ENCODE data around the gene URI1.
A peak's percentile ranks its signal among the peaks of the same experiment; 100 is the strongest.
"Not testable (repeated sequence)": the region's sequence is repeated elsewhere in the genome, so short reads cannot be mapped to it uniquely, and the experiment has no call there.

Gene URI1

DNA sequence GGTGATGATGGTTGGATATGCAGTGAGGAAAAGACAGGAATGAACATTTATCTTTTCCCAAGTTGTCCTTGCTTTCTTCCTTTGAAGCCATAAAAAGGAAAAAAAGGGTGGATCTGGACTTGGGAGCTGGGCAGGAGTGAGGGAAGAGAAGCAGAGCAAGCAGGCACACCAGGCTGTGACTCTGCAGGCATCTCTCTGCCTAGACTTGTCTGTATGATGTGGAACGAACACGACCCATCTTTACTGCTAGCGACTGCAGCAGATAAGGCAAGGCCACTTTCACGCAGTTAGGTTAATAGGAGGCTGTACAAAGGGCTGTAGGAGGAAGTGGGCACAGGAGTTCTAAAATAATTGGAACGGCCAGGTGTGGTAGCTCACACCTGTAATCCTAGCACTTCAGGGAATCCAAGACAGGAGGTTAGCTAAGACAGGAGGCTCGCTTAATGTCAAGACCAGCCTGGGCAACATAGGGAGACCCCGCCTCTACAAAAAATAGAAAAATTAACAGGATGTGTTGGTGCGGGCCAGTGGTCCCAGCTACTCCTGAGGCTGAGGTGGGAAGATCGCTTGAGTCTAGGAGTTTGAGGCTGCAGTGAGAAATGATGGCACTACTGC lies 961 bp upstream of the URI1 start:
- no peak for DNase-seq (ENCODE audit: low read depth in 1 of 2, low spot score in 1 of 2)

- DNase-seq (ENCODE audit: low read depth in 1 of 2, low spot score in 1 of 2), result peak; percentile 45 to 59
Observed at GRCh38 chr19:29942404-29943261, 594 bp downstream of the URI1 start.

DNA sequence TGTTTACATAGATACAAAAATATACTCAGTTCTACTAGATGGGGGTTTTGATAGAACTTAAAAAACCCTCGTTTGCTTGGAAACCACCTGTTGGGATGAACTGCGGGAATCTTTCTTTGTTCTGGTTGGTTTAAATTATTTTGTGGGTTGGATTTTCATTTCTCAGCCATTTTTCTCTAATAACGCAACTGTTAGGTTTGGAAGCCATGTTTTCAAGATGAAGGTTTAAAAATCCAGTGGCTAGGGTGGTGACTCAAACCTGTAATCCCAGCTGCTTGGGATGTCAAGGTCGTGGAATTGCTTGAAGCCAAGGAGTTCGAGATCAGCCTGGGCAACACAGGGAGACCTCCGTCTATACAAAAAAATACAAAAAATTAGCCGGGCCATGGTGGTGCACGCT lies 1.6 kb downstream of the URI1 start:
- no peak for DNase-seq (ENCODE audit: low read depth in 1 of 2, low spot score in 1 of 2)

GRCh38 chr19:29944390-29945012 lies 2.5 kb downstream of the URI1 start:
- no peak for DNase-seq (ENCODE audit: low read depth in 1 of 2, low spot score in 1 of 2)

DNA sequence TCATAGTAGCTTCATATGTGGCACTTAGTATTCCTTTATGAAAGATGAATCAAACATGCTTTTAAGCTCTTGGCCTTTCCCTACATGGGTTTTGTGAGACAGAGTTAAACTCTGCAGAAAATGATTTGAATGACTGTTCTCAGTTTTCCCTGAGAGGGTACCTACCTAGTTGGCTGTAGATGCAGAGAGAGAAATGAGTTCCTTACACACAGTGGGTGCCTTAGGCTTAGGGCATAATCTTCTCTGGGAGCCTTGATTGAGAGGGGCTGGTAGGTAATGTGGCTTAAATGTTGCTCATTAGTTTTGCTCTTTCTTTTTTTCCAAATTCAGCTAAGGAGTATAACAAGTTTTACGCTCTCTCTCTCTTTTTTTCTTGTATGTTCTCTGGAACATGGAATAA lies 3.0 kb downstream of the URI1 start:
- no peak for DNase-seq (ENCODE audit: low read depth in 1 of 2, low spot score in 1 of 2)

- no peak for DNase-seq (ENCODE audit: low read depth in 1 of 2, low spot score in 1 of 2)
Observed at GRCh38 chr19:29945433-29945832, 3.4 kb downstream of the URI1 start.

DNA sequence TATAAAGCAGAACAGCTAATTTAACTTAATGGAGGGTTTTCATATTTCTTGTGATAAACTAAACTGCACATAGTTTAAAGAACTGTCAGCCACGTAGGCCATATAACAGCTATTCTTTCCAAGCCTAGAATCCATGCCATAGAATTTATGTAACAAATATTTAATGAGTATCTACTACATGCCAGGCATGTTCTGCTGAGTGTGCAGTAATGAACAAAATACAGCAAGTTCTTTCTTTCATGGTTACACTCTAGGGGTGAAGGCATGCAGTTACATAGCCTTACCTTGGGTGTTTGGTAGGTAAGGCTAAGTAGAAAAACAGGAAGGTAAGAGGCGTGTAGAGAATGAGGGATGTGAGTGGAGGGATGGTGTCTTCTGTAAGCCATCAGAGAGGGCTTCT lies 4.6 kb downstream of the URI1 start:
- DNase-seq (ENCODE audit: low read depth in 1 of 2, low spot score in 1 of 2), result no peak

GRCh38 chr19:29947871-29948270 lies 5.8 kb downstream of the URI1 start:
- no peak for DNase-seq (ENCODE audit: low read depth in 1 of 2, low spot score in 1 of 2)

DNA sequence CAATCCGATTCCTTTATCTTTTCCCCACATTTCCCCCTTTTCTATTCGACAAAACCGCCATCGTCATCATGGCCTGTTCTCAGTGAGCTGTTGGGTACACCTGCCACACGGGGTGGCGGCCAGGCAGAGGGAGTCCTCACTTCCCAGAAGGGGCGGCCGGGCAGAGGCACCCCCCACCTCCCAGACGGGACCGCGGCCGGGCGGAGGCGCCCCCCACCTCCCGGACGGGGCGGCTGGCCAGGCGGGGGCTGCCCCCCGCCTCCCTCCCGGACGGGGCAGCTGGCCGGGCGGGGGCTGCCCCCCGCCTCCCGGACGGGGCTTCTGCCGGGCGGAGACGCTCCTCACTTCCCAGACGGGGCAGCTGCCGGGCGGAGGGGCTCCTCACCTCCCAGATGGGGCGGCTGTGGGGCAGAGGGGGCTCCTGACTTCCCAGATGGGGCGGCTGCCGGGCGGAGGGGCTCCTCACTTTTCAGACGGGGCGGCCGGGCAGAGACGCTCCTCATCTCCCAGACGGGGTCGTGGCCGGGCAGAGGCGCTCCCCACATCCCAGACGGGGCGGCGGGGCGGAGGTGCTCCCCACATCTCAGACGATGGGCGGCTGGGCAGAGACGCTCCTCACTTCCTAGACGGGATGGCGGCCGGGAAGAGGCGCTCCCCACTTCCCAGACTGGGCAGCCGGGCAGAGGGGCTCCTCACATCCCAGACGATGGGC lies 6.9 kb downstream of the URI1 start:
- not testable (repeated sequence) for DNase-seq (ENCODE audit: low read depth in 1 of 2, low spot score in 1 of 2)

DNA sequence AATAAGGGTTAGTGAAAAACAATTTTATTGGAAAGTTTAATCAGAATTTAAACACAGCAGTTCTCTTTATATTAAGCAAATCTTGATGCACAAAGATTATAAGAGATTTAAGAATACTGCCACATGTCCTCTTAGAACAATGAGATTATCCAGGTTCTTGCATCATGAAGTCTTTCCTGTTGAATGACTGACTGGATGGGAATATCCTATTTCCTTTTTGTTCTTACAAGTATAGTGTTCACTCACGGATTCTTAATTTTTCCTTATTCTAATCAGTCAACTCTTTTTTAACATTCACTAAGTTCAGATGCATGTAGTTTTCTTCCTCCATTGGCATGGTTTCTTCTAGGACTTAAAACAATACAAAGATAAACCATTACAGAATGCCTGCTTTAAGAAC lies 10.1 kb downstream of the URI1 start:
- no peak for DNase-seq (ENCODE audit: low read depth in 1 of 2, low spot score in 1 of 2)

DNA sequence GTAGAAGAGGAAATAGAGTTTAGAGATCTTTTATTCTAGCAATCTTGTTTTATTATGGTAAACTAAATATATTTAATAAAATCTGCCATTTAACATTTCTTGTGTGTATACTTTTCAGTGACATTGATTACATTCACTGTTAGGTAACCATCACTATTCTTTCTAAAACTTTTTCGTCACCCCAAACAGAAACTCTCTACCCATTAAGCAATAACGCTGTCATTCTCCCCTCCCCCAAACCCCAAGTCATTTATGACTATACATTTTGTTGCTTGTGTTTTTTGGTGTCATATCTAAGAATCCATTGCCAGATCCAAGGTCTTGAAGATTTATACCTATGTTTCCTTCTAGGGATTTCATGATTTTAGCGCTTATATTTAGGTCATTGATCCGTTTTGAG lies 10.6 kb downstream of the URI1 start:
- no peak for DNase-seq (ENCODE audit: low read depth in 1 of 2, low spot score in 1 of 2)

- no peak for DNase-seq (ENCODE audit: low read depth in 1 of 2, low spot score in 1 of 2)
Observed at GRCh38 chr19:29953352-29954247, 11.6 kb downstream of the URI1 start.

DNA sequence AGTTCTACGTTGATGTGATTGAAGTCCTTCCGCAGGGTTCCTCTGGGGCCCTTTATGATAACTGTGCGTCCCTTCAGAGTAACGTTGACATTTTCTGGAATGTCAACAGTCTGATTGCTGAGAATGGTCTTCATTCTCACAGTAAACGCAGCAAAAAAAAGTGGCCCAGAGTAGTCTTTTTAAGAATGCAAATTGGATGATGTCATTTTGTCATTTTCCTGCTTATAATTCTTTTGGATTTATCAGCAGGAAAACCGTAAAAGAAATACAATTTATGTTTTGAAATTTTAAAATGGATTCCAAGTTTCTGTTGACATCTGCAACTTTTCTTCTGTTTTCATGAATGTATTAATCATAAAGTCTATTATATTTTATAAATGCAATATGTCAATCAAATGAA lies 14.8 kb downstream of the URI1 start:
- no peak for DNase-seq (ENCODE audit: low read depth in 1 of 2, low spot score in 1 of 2)

DNA sequence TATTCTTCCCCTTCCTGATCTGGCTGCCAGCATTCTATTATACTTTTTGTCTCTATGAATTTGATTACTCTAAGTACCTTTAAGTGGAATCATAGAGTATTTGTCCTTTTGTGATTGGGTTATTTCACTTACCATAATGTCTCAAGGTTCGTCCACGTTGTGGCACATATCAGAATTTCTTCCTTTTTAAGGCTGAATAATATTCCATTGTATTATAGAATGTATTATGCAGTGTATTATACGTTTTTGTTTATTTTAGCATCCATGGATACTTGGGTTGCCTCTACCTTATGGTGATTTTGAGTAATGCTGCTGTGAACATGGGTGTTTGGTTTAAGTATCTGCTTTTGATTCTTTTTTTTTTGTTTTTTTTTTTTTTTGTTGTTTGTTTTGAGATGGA lies 19.3 kb downstream of the URI1 start:
- DNase-seq (ENCODE audit: low read depth in 1 of 2, low spot score in 1 of 2), result no peak

DNA sequence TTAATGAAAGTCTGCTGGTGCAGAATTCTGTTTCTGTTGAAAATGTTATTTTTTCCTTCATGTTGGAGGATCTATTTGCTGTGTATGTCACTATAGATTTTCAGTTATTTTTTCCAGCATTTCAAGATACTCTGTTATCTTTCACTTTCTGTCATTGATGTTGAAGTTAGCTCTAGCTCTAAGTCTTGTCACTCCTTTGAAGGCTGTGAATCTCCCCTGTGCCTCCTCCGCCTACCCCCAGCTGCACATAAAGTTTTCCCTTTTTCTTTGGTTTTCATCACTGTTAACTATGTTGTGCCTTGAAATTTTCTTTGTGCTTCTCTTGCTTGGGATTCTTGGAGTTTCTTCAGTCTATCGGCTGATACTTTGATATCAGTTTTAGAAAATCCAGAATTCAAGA lies 20.8 kb downstream of the URI1 start:
- no peak for DNase-seq (ENCODE audit: low read depth in 1 of 2, low spot score in 1 of 2)

- no peak for DNase-seq (ENCODE audit: low read depth in 1 of 2, low spot score in 1 of 2)
Observed at GRCh38 chr19:29963576-29963975, 21.5 kb downstream of the URI1 start.

DNA sequence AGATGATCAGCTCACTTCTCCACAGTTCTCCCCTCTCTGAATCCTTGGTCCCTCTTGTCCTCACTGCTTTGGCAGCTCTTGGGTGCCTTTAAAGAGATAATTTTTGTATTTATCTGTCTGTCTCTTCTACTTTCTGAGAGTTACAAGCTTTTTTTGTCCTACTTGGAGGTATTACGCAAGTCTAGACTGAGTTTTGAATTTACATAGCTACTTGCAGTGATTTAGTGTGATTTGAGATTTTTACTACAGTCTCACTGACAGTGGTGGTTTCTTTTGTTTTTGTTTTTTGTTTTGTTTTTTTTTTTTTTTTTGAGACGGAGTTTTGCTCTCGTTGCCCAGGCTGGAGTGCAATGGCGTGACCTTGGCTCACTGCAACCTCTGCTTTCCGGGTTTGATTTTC lies 22.1 kb downstream of the URI1 start:
- DNase-seq (ENCODE audit: low read depth in 1 of 2, low spot score in 1 of 2), result no peak

- DNase-seq (ENCODE audit: low read depth in 1 of 2, low spot score in 1 of 2), result no peak
Observed at GRCh38 chr19:29965492-29965891, 23.5 kb downstream of the URI1 start.

DNA sequence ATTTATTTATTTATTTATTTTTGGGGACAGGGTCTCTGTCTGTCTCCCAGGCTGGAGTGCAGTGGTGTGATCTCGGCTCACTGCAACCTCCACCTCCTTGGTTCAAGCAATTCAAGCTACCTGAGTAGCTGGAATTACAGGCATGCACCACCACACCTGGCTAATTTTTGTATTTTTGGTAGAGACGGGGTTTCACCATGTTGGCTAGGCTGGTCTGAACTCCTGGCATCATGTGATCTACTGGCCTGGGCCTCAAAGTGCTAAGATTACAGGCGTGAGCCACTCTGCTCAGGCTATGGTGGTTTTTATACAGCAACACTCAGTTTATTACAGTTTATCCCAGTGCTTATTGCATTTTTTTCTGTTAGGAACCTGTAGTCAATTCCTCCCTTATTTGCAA lies 24.1 kb downstream of the URI1 start:
- not testable (repeated sequence) for DNase-seq (ENCODE audit: low read depth in 1 of 2, low spot score in 1 of 2)

GRCh38 chr19:29966588-29967249 lies 24.7 kb downstream of the URI1 start:
- DNase-seq (ENCODE audit: low read depth in 1 of 2, low spot score in 1 of 2), result no peak

Data from stimulated activated CD4-positive, alpha-beta T cell treated with anti-CD3 and anti-CD28 coated beads, Interleukin-15, amount 100 ng/mL, for 1 hour (primary cell).